Measurements from ENCODE around the gene GRN.

GRN gene

DNA sequence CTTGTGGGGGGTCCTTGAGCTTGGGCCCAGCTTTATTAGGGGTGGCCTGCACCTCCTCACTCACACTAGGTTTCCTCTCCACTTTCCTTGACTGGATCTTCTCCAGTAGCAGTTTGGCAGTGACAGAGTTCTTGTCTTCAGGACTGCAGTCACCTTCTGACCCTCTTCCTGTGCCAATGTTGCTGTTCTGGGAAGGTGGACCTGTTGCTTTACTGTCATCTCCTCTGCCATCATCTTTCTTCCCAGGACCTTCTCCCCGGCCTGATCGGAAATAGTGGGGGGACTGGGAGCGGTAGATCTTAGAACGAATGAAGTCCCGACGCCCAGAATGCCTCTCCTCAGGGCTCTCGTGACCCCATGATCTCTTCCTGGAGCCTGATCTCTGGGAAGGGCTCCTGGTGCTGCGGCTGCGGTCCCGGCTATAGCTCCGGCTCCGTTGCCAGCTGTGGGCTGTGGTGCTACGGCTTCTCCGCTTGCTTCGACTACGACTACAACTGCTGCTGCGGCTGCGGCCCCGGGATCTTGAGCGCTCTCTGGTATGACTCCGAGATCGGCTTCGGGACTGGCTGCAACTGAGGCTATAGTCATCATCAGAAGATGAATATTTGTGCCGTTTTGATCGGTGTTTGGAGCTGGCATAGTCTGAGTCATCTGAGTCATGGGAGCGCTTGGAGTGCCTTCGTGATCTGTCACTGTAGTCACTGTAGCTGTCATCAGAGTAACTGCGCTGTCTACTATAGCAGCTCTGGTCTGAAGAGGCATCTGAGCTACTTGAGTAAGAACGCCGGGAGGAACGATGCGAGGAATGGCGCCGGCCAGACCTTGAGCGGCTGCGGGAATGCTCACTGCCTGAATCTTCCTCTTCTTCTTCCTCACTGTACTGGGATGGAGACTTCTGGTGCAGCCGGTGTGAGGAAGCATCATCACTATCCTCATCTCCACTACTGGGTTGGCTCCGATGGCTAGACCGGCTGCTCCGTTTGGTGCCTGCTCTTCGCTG is 53.9 kb downstream of the GRN start:
- DNase-seq (ENCODE audit: insufficient read length, low spot score) (no peak), FAIRE-seq (no peak)

DNA sequence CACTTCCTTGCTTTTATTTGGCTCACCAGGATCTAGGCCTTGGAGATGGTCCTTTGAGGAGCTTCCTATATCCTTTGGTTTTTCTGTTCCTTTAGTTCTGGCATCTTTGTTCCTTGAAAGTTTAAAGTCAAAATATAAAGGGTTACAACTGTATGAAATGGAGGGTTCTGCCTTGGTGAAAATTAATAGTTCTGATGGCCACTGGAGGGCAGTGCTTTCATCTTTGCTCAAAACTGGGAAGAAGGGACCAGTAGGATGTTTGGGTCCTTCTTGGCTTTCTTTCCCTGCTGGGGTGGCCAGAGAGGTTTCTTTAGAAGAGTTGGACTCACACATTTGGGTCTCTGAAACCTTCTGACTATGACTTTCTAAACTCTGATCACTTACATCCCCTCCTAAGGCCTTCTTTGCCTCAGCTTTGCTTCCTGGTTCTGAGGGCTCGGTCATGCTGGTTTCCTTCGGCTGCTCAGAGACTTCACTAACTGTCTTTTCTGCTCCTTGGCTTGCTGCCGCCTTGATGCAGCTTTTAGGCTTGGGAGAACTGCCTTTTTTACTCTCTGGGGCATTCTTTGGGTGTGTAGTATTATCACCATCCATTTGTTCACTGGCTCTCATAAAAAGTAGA is 55.2 kb downstream of the GRN start:
- FAIRE-seq: peak; percentile 89

More for the DNA sequence above, 55.2 kb downstream of the GRN start:
- no peak for DNase-seq (ENCODE audit: insufficient read length, low spot score)
